HFF-Myc (cell line): ENCODE measurements around the gene RNF222.
"Not testable (repeated sequence)": the region's sequence is repeated elsewhere in the genome, so short reads cannot be mapped to it uniquely, and the experiment has no call there.

Experiments
- DNase-seq: peaks from one replicate; pipeline ENCODE4 v3.0.0-alpha.2; 2011; ENCODE audit warnings: low read depth; ENCODE audit errors: extremely low read depth
- H3K4me3 ChIP-seq: replicated peaks from 2 replicates; pipeline ENCODE4 v1.5.1; 2011; ENCODE audit warnings: low read depth, mild to moderate bottlenecking, control low read depth, low read length
- CTCF ChIP-seq: IDR thresholded peaks from 2 replicates; pipeline ENCODE4 v1.5.1; 2012; ENCODE audit warnings: mild to moderate bottlenecking, low read depth, low read length, control low read depth; ENCODE audit errors: missing control alignments

The RNF222 gene

GRCh38 chr17:8406174-8406573 is 8.5 kb upstream of the RNF222 start:
- no peak for DNase-seq
- no peak overlapping the region for H3K4me3 ChIP-seq
- no peak for TF ChIP-seq CTCF

DNA sequence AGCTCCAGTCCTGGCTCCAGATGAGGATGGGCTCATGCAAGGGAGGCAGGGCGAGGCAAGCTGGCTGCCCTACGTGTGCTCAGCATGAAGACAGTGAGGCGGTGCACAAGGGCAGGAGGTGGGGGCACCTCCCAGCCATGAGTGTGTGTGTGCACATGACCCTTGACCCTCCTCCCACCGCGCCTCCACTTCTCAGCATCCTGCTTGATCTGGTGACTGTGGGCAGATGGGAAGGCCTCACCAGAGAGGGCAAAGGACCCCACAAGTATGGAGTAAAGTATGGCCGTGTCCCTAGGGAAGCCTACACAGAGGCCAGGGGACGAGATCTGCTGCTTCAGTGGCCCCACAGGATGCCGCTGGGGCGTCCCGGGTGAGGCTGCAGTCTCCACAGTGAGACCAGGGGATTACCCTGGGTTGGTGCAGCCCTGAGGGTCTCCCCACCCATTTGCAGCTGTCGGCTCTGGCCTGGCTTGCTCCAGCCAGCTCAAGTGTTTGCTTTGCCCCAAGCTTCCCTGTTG is 7.9 kb upstream of the RNF222 start:
- DNase-seq: no peak
- no peak overlapping the region for H3K4me3 ChIP-seq
- TF ChIP-seq CTCF: no peak

DNA sequence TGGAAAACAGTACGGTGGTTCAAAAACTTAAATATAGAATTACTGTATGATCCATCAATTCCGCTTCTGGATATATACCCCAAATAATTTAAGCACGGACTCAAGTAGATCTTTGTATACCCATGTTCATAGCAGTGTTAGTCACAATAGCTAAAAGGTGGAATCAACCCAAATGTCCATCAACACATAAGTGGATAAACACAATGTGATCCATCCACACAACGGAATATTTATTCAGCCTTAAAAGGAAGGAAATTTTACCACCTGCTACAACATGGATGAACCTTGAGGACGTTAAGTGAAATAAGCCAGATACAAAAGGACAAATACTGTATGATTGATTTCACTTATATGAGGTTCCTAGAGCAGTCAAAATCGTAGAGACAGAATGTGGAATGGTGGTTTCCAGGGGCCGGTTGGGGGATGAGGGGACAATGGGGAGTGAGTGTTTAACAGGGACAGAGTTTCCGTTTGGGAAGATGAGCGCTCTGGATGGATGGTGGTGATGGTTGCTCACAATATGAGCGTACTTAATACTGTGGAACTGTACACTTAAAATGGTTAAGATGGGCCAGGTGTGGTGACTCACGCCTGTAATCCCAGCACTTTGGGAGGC is 5.4 kb upstream of the RNF222 start:
- TF ChIP-seq CTCF: no peak
- no peak overlapping the region for H3K4me3 ChIP-seq
- no peak for DNase-seq

DNA sequence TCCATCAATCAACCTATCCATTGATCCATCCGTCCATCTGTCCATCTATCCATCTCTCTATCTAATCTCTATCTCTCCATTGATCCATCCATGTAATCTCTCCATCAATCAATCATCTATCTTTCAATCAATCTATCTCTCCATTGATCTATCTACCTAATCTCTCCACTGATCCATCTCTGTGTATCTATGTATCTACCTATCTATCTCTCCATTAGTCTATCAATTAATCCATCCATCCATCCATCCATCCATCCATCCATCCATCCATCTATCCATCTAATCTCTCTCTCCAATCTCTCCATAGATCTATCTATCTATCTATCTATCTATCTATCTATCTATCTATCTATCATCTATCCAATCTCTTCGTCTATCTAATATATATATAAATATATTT is 3.5 kb upstream of the RNF222 start:
- no peak for DNase-seq
- no peak overlapping the region for H3K4me3 ChIP-seq
- TF ChIP-seq CTCF: no peak

DNA sequence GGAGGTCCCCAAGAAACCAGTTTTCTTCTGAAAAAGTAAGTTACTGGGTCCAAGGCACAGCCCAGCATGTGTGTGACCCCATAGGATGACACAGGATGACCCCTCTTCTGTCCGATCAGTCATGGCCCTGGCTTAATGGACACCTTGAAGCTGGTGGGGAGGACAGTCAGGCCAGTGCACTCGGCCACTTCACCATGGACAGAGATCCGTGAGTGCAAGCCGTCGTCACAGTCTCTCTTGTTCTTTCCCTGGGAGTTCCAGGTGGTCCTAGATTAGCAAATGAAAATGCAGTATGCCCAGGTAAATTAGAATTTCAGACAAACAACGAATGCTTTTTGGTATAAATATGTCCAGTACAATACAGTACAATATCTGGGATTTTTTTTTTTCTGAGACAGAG is 1.4 kb upstream of the RNF222 start:
- no peak for DNase-seq
- TF ChIP-seq CTCF: no peak
- no peak overlapping the region for H3K4me3 ChIP-seq

DNA sequence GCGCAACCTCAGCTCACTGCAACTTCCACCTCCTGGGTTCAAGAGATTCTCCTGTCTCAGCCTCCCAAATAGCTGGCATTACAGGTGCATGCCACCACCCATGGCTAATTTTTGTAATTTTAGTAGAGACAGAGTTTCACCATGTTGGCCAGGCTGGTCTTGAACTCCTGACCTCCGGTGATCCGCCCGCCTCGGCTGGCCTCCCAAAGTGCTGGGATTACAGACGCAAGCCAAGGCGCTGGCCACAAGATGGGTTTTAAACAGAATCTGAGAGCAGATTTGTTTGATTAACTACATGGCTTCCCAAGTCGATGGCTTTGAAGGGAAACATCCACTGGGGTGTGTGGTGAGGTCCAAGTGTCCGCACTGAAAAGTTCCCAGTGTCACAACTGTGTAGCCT is 3.1 kb downstream of the RNF222 start:
- not testable (repeated sequence) for DNase-seq, H3K4me3 ChIP-seq

GRCh38 chr17:8393470-8394231 is 4.0 kb downstream of the RNF222 start:
- no peak for TF ChIP-seq CTCF
- no peak for DNase-seq
- H3K4me3 ChIP-seq: no peak overlapping the region
